ENCODE data around the gene NKD2.

GRCh38 chr5:1073239-1074102, 64.9 kb downstream of the NKD2 start:
- no peak for TF ChIP-seq EZH2 (IDR thresholded peaks at IDR 0.05; ENCODE audit: insufficient read depth, poor library complexity, severe bottlenecking)
- TF ChIP-seq EZH2phosphoT487 (IDR thresholded peaks at IDR 0.05; ENCODE audit: insufficient read depth, low read depth): no peak
